Panc1 (cell line): Measurements from ENCODE around the gene EXOC5. TPM values are rescaled to one million over a fixed set of nuclear protein-coding genes. Genes with fewer than 3 reads are reported as not detected.
A peak's percentile ranks its signal among the peaks of the same experiment; 100 is the strongest.
"Not testable (repeated sequence)": the region's sequence is repeated elsewhere in the genome, so short reads cannot be mapped to it uniquely, and the experiment has no call there.

Experiments used
- ATAC-seq: fragments of 200-7000 bp; cut with Tn5 transposase; 2 replicates; pipeline ENCODE4 v1.9.1; 2020; ENCODE audit warnings: mild to moderate bottlenecking, moderate library complexity
- BruUV-seq: library from RNA; stranded (reverse); fragments of 400-500 nt; replicated peaks from 2 replicates; lab custom pipeline; 2021; lab: Mats Ljungman, UMichigan
- CTCF ChIA-PET: fragments of 300-600 bp; sonication (Branson Sonifier 250); formaldehyde crosslinking; loops from one replicate; lab custom pipeline; 2022; ENCODE audit warnings: antibody characterized with exemption; lab: Charles Lee
- POLR2A ChIA-PET: fragments of 300-600 bp; sonication (Branson Sonifier 250); formaldehyde crosslinking; loops from one replicate; lab custom pipeline; 2022; ENCODE audit warnings: antibody characterized with exemption; lab: Charles Lee
- DNase-seq: peaks from one replicate; pipeline ENCODE4 v3.0.0-alpha.2; 2010; ENCODE audit warnings: low read depth, low spot score
- H3K27ac ChIP-seq: 2 replicates; pipeline ENCODE4 v1.5.1; 2011; ENCODE audit warnings: mild to moderate bottlenecking, low read length, inconsistent platforms
- H3K27me3 ChIP-seq: fragments of 200-500 bp; sonication (Bioruptor generic); 2 replicates; pipeline ENCODE4 v1.6.0; 2014; ENCODE audit warnings: low read length, inconsistent platforms; ENCODE audit not compliant: control insufficient read depth, insufficient read depth
- H3K36me3 ChIP-seq: fragments of 200-500 bp; sonication (Bioruptor generic); 2 replicates; pipeline ENCODE4 v1.5.1; 2014; ENCODE audit warnings: inconsistent platforms, mild to moderate bottlenecking, low read length, moderate library complexity; ENCODE audit not compliant: control insufficient read depth, insufficient read depth
- H3K4me1 ChIP-seq: 2 replicates; pipeline ENCODE4 v1.5.1; 2011; ENCODE audit warnings: inconsistent platforms, mild to moderate bottlenecking, low read length, moderate library complexity; ENCODE audit not compliant: control insufficient read depth, insufficient read depth
- H3K4me3 ChIP-seq, 2 experiments: 2 replicates each; pipeline ENCODE4 v1.5.1; 2011 to 2012; ENCODE audit warnings: low read depth in 2 of 2, low read length in 2 of 2, mild to moderate bottlenecking in 2 of 2, inconsistent platforms in 1 of 2, moderate library complexity in 1 of 2
- H3K9me3 ChIP-seq: fragments of 200-500 bp; sonication (Bioruptor generic); 2 replicates; pipeline ENCODE4 v1.5.1; 2014; ENCODE audit warnings: low read depth, mild to moderate bottlenecking, inconsistent platforms, low read length, moderate library complexity; ENCODE audit not compliant: control insufficient read depth, insufficient read depth
- REST ChIP-seq, 2 experiments: IDR thresholded peaks; 2 replicates each; pipeline ENCODE4 v1.6.1; 2011 to 2012; ENCODE audit warnings: low read depth in 2 of 2, control low read depth in 1 of 2, low read length in 1 of 2, mild to moderate bottlenecking in 1 of 2, moderate library complexity in 1 of 2; ENCODE audit not compliant: insufficient read depth in 1 of 2
- SIN3A ChIP-seq: IDR thresholded peaks from 2 replicates; pipeline ENCODE4 v1.6.1; 2012; ENCODE audit warnings: low read depth, mild to moderate bottlenecking, low read length, moderate library complexity, borderline replicate concordance; ENCODE audit not compliant: insufficient read depth
- TCF7L2 ChIP-seq: IDR thresholded peaks from 2 replicates; pipeline ENCODE4 v1.6.1; 2011; ENCODE audit warnings: mild to moderate bottlenecking, low read depth, low read length, inconsistent platforms
- in situ Hi-C: cut with HindIII; loops from 2 replicates; pipeline ENCODE4 v1.10.0; 2016; ENCODE audit warnings: low sequenced_read_pairs, low pct_unique_long_range_greater_than_20kb
- intact Hi-C: fragments of 100-400 bp; cut with micrococcal nuclease; formaldehyde crosslinking; loops from one replicate; pipeline ENCODE4 v1.10.0; 2022; ENCODE audit not compliant: unreplicated experiment
- total RNA-seq: library from RNA; stranded (reverse); gene quantifications from one replicate; pipeline ENCODE4 v1.2.1, GENCODE V29; 2021; ENCODE audit not compliant: unreplicated experiment

EXOC5 gene
- total RNA-seq, 1 experiment from 2014 or later, result 57.6 TPM

GRCh38 chr14:57243320-57243719 is 25.4 kb downstream of the EXOC5 start:
- Histone ChIP-seq H3K27me3 (no peaks in the 10 kb centered on the region), H3K9me3 (no peaks in the 10 kb centered on the region), H3K36me3 (peaks cover 5% of the 10 kb centered on the region; the same call in 1 of the 2 replicates), H3K4me3 (no peak overlapping the region), H3K27ac (no peak overlapping the region), H3K4me1 (no peaks in the 10 kb centered on the region)
- TF ChIP-seq REST (IDR thresholded peaks at IDR 0.05; ENCODE audit: insufficient read depth in 1 of 2, low read depth in 2 of 2, low read length in 1 of 2) (no peak), TCF7L2 (no peak)
- CTCF ChIA-PET, result interaction anchor here (0.5 kb wide), 1 partner anchor 75 kb away, joined by 6 read pairs; no protein-coding TSS in a partner anchor
- intact Hi-C loops (no loop called here), in situ Hi-C loops (no loop called here)
- no peak for ATAC-seq
- BruUV-seq, result TSS peak; percentile 5
- POLR2A ChIA-PET, result no interaction called here
- no peak for DNase-seq

- CTCF ChIA-PET, intact Hi-C loops, POLR2A ChIA-PET, H3K27ac ChIP-seq, in situ Hi-C loops, BruUV-seq, ATAC-seq, H3K4me3 ChIP-seq, H3K36me3 ChIP-seq, H3K9me3 ChIP-seq, H3K4me1 ChIP-seq, DNase-seq, H3K27me3 ChIP-seq: not testable (repeated sequence)
Measured at GRCh38 chr14:57240115-57240514, 28.6 kb downstream of the EXOC5 start.

GRCh38 chr14:57232006-57232405 is 36.7 kb downstream of the EXOC5 start:
- DNase-seq (no peak), ATAC-seq (no peak)
- Histone ChIP-seq H3K27me3 (no peaks in the 10 kb centered on the region), H3K27ac (no peak overlapping the region), H3K4me1 (no peaks in the 10 kb centered on the region), H3K9me3 (no peaks in the 10 kb centered on the region), H3K36me3 (peaks cover 14% of the 10 kb centered on the region; the same call in 1 of the 2 replicates), H3K4me3 (no peak overlapping the region)
- CTCF ChIA-PET, result no interaction called here
- POLR2A ChIA-PET, result no interaction called here
- TF ChIP-seq SIN3A, result no peak
- intact Hi-C loops (no loop called here), in situ Hi-C loops (no loop called here)
- BruUV-seq, result no TSS peak

GRCh38 chr14:57228320-57228719 is 40.4 kb downstream of the EXOC5 start:
- H3K4me3 ChIP-seq, H3K4me1 ChIP-seq, DNase-seq, POLR2A ChIA-PET, CTCF ChIA-PET, in situ Hi-C loops, H3K36me3 ChIP-seq, ATAC-seq, H3K27me3 ChIP-seq, BruUV-seq, intact Hi-C loops, H3K9me3 ChIP-seq, H3K27ac ChIP-seq: not testable (repeated sequence)
